HL-60 (cell line): Measurements from ENCODE around the gene FUCA2.

Experiments used
- GABPA ChIP-seq: IDR thresholded peaks from 2 replicates; pipeline ENCODE4 v1.6.1; 2012; ENCODE audit warnings: low read depth
- POLR2AphosphoS5 ChIP-seq: IDR thresholded peaks from 2 replicates; pipeline ENCODE4 v1.6.1; 2012; ENCODE audit warnings: low read depth
- REST ChIP-seq: IDR thresholded peaks from 2 replicates; pipeline ENCODE4 v1.6.1; 2012; ENCODE audit warnings: low read depth; ENCODE audit not compliant: insufficient replicate concordance
- SPI1 ChIP-seq: IDR thresholded peaks from 2 replicates; pipeline ENCODE4 v1.6.1; 2012; ENCODE audit warnings: low read depth, mild to moderate bottlenecking, borderline replicate concordance
- TF ChIP-seq, protein P1 (sequence below): IDR thresholded peaks from one replicate; pipeline ENCODE4 v1.5.1; 2011; ENCODE audit warnings: low read length, control low read depth, inconsistent platforms; ENCODE audit not compliant: insufficient read depth

DNA sequence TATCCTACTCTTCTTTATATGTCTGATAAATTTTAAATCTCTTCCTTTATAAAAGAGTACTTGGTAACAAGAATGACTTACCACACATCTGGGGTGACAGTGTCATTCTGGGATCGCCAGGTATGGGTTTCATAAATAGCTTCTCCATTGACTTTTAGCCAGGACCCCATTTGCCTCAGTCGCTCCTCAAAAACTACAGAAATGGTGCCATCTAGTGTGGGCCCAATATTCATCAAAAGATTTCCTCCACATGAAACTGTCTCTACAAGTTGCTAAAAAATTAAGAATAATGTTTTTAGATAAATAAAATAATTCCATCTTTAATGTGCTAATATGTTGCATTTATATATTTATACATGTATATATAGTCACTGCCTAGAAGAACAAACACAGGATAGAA is 9.7 kb downstream of the FUCA2 start:
- TF ChIP-seq, protein P1, sequence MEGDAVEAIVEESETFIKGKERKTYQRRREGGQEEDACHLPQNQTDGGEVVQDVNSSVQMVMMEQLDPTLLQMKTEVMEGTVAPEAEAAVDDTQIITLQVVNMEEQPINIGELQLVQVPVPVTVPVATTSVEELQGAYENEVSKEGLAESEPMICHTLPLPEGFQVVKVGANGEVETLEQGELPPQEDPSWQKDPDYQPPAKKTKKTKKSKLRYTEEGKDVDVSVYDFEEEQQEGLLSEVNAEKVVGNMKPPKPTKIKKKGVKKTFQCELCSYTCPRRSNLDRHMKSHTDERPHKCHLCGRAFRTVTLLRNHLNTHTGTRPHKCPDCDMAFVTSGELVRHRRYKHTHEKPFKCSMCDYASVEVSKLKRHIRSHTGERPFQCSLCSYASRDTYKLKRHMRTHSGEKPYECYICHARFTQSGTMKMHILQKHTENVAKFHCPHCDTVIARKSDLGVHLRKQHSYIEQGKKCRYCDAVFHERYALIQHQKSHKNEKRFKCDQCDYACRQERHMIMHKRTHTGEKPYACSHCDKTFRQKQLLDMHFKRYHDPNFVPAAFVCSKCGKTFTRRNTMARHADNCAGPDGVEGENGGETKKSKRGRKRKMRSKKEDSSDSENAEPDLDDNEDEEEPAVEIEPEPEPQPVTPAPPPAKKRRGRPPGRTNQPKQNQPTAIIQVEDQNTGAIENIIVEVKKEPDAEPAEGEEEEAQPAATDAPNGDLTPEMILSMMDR: no peak
- no peak for TF ChIP-seq POLR2AphosphoS5
- no peak for TF ChIP-seq GABPA
- no peak for TF ChIP-seq REST
- no peak for TF ChIP-seq SPI1
